ENCODE measurements around the gene RASAL2.

The RASAL2 gene

GRCh38 chr1:178487070-178487615 lies 393.2 kb downstream of the RASAL2 start:
- H3K36me3 ChIP-seq = no peaks in the 10 kb centered on the region
- H3K27ac ChIP-seq = no peak overlapping the region
- no peaks in the 10 kb centered on the region for H3K27me3 ChIP-seq
- peaks cover 22 to 36% of the 10 kb centered on the region in 2 experiments for H3K4me1 ChIP-seq (ENCODE audit: control insufficient read depth in 1 of 2, insufficient read depth in 1 of 2, low read depth in 1 of 2, low read length in 1 of 2)
- peak overlapping the region in 1 of 2 experiments; percentile 32 for H3K4me3 ChIP-seq (ENCODE audit: low read depth in 1 of 2, low read length in 1 of 2)
- H3K9me3 ChIP-seq = no peaks in the 10 kb centered on the region
- TF ChIP-seq CTCF (IDR thresholded peaks at IDR 0.05) = no peak

- Histone ChIP-seq H3K9me3 (no peaks in the 10 kb centered on the region), H3K4me1 (ENCODE audit: control insufficient read depth in 1 of 2, insufficient read depth in 1 of 2, low read depth in 1 of 2, low read length in 1 of 2) (peaks cover 22 to 36% of the 10 kb centered on the region in 2 experiments), H3K36me3 (no peaks in the 10 kb centered on the region), H3K27me3 (no peaks in the 10 kb centered on the region), H3K4me3 (ENCODE audit: low read depth in 1 of 2, low read length in 1 of 2) (no peak overlapping the region), H3K27ac (no peak overlapping the region)
- TF ChIP-seq CTCF (IDR thresholded peaks at IDR 0.05) = no peak
These were observed 394.5 kb downstream of the RASAL2 start for GRCh38 chr1:178488393-178488792.

GRCh38 chr1:178489399-178489798 lies 395.5 kb downstream of the RASAL2 start:
- H3K9me3 ChIP-seq = no peaks in the 10 kb centered on the region
- TF ChIP-seq CTCF (IDR thresholded peaks at IDR 0.05) = no peak
- no peak overlapping the region for H3K4me3 ChIP-seq (ENCODE audit: low read depth in 1 of 2, low read length in 1 of 2)
- no peaks in the 10 kb centered on the region for H3K27me3 ChIP-seq
- H3K27ac ChIP-seq = no peak overlapping the region
- no peaks in the 10 kb centered on the region for H3K36me3 ChIP-seq
- H3K4me1 ChIP-seq (ENCODE audit: control insufficient read depth in 1 of 2, insufficient read depth in 1 of 2, low read depth in 1 of 2, low read length in 1 of 2) = peaks cover 20 to 29% of the 10 kb centered on the region in 2 experiments

- Histone ChIP-seq H3K4me1 (ENCODE audit: control insufficient read depth in 1 of 2, insufficient read depth in 1 of 2, low read depth in 1 of 2, low read length in 1 of 2) (peaks cover 13 to 22% of the 10 kb centered on the region in 2 experiments), H3K4me3 (ENCODE audit: low read depth in 1 of 2, low read length in 1 of 2) (no peak overlapping the region), H3K9me3 (no peaks in the 10 kb centered on the region), H3K27me3 (no peaks in the 10 kb centered on the region), H3K36me3 (no peaks in the 10 kb centered on the region), H3K27ac (no peak overlapping the region)
- no peak for TF ChIP-seq CTCF (IDR thresholded peaks at IDR 0.05)
These were observed 396.2 kb downstream of the RASAL2 start for GRCh38 chr1:178490136-178490535.

- no peak for TF ChIP-seq CTCF (IDR thresholded peaks at IDR 0.05)
- Histone ChIP-seq H3K27me3 (no peaks in the 10 kb centered on the region), H3K36me3 (no peaks in the 10 kb centered on the region), H3K4me1 (ENCODE audit: control insufficient read depth in 1 of 2, insufficient read depth in 1 of 2, low read depth in 1 of 2, low read length in 1 of 2) (peaks cover 4 to 13% of the 10 kb centered on the region in 2 experiments), H3K9me3 (no peaks in the 10 kb centered on the region), H3K4me3 (ENCODE audit: low read depth in 1 of 2, low read length in 1 of 2) (no peak overlapping the region), H3K27ac (no peak overlapping the region)
These were observed 397.1 kb downstream of the RASAL2 start for GRCh38 chr1:178490967-178491366.

All from neutrophil (primary cell).